Measurements from ENCODE around the gene MLLT10.
"Not testable (repeated sequence)": the region's sequence is repeated elsewhere in the genome, so short reads cannot be mapped to it uniquely, and the experiment has no call there.

- TF ChIP-seq ZFP3 (CRISPR knock-in tag; IDR thresholded peaks at IDR 0.05); CSRNP3 (CRISPR knock-in tag; IDR thresholded peaks at IDR 0.05); OSR1 (CRISPR knock-in tag; IDR thresholded peaks at IDR 0.05); CSDC2 (CRISPR knock-in tag; IDR thresholded peaks at IDR 0.05); PATZ1 (CRISPR knock-in tag; IDR thresholded peaks at IDR 0.05; ENCODE audit: borderline replicate concordance); GLIS3 (CRISPR knock-in tag; IDR thresholded peaks at IDR 0.05); ARNTL (CRISPR knock-in tag; IDR thresholded peaks at IDR 0.05; ENCODE audit: borderline replicate concordance, low read depth); ZNF8 (CRISPR knock-in tag; IDR thresholded peaks at IDR 0.05); ZNF70 (CRISPR knock-in tag; IDR thresholded peaks at IDR 0.05): not testable (repeated sequence)
These were observed 6.7 kb downstream of the MLLT10 start for GRCh38 chr10:21540701-21541100.
